Activated CD8-positive, alpha-beta memory T cell treated with anti-CD3 and anti-CD28 coated beads, Interleukin-2, amount 50 U/mL, for 48 hours (primary cell): ENCODE results near the gene ACTN3.
"Not testable (repeated sequence)": the region's sequence is repeated elsewhere in the genome, so short reads cannot be mapped to it uniquely, and the experiment has no call there.

Source experiments
- DNase-seq: peaks from one replicate; pipeline ENCODE4 v3.0.0-alpha.2; 2020

Gene ACTN3

GRCh38 chr11:66546368-66546965 is at the start of gene ACTN3:
Gene ACTN3, plus strand, starts transcription at chr11:66546903. Its CDS starts 35 bp downstream, at chr11:66546938.
- DNase-seq, result no peak

- DNase-seq, result no peak
Observed at GRCh38 chr11:66497206-66497605, 49.5 kb upstream of the ACTN3 start.

GRCh38 chr11:66498506-66498905 is 48.2 kb upstream of the ACTN3 start:
- DNase-seq, result no peak

- DNase-seq, result no peak
Observed at GRCh38 chr11:66505276-66505816, 41.4 kb upstream of the ACTN3 start.

- DNase-seq, result no peak
Observed at GRCh38 chr11:66509131-66509561, 37.6 kb upstream of the ACTN3 start.

- peak; percentile 93 for DNase-seq
Observed at GRCh38 chr11:66510271-66510989, 36.3 kb upstream of the ACTN3 start, which contains the start of gene BBS1. Gene BBS1, plus strand, starts transcription at chr11:66510635. Its CDS starts 25 bp downstream, at chr11:66510660.

- no peak for DNase-seq
Observed at GRCh38 chr11:66510990-66511339, 35.7 kb upstream of the ACTN3 start.

- no peak for DNase-seq
Observed at GRCh38 chr11:66523611-66524010, 23.1 kb upstream of the ACTN3 start.

- DNase-seq, result no peak
Observed at GRCh38 chr11:66524304-66525040, 22.2 kb upstream of the ACTN3 start.

GRCh38 chr11:66529069-66529468 is 17.6 kb upstream of the ACTN3 start:
- DNase-seq, result no peak

- no peak for DNase-seq
Observed at GRCh38 chr11:66529655-66530054, 17.0 kb upstream of the ACTN3 start.

GRCh38 chr11:66530927-66531709 is 15.6 kb upstream of the ACTN3 start:
- no peak for DNase-seq

GRCh38 chr11:66531841-66532240 is 14.9 kb upstream of the ACTN3 start:
- no peak for DNase-seq

- DNase-seq, result no peak
Observed at GRCh38 chr11:66532784-66533183, 13.9 kb upstream of the ACTN3 start.

GRCh38 chr11:66539170-66539869 is 7.4 kb upstream of the ACTN3 start:
- DNase-seq, result no peak

- DNase-seq, result no peak
Observed at GRCh38 chr11:66539870-66540213, 6.9 kb upstream of the ACTN3 start.

GRCh38 chr11:66540598-66540997 is 6.1 kb upstream of the ACTN3 start:
- not testable (repeated sequence) for DNase-seq

- no peak for DNase-seq
Observed at GRCh38 chr11:66541892-66542291, 4.8 kb upstream of the ACTN3 start.

- DNase-seq, result no peak
Observed at GRCh38 chr11:66542362-66542761, 4.3 kb upstream of the ACTN3 start.

- DNase-seq, result peak; percentile 79
Observed at GRCh38 chr11:66543263-66544107, 3.2 kb upstream of the ACTN3 start.

GRCh38 chr11:66544952-66545351 is 1.8 kb upstream of the ACTN3 start:
- DNase-seq, result not testable (repeated sequence)
